Mammary epithelial cell (primary cell): ENCODE results near the gene NXN.

ENCODE experiments used
- CTCF ChIP-seq, 2 donors: IDR thresholded peaks in 1 of 2; conservative IDR thresholded peaks in 1 of 2; 2 replicates each; pipeline ENCODE4 v1.5.1; 2011 to 2012; ENCODE audit warnings: inconsistent platforms in 2 of 2, low read length in 2 of 2, mild to moderate bottlenecking in 2 of 2, control low read depth in 1 of 2, low read depth in 1 of 2; ENCODE audit not compliant: insufficient read depth in 1 of 2; ENCODE audit errors: extremely low read depth in 1 of 2
- EZH2 ChIP-seq: IDR thresholded peaks from 2 replicates; pipeline ENCODE4 v1.6.1; 2012; ENCODE audit warnings: low read length, inconsistent platforms, borderline replicate concordance

GRCh38 chr17:882827-883585, 96.6 kb downstream of the NXN start:
- TF ChIP-seq CTCF (conservative IDR thresholded peaks at IDR 0.05 in 1 of 2, IDR thresholded peaks at IDR 0.05 in 1 of 2; ENCODE audit: extremely low read depth in 1 of 2, insufficient read depth in 1 of 2, low read depth in 1 of 2, low read length in 2 of 2) (no peak), EZH2 (no peak)
